GM23338 (cell line): Measurements from ENCODE around the gene RBP4. TPM values are rescaled to one million over a fixed set of nuclear protein-coding genes. Genes with fewer than 3 reads are reported as not detected.

Experiments used
- ATAC-seq: fragments of 200-7000 bp; cut with Tn5 transposase; 3 replicates; pipeline ENCODE4 v1.9.1; 2020
- DNase-seq: peaks from one replicate; pipeline ENCODE4 v3.0.0-alpha.2; 2015; ENCODE audit warnings: low spot score
- H2AFZ ChIP-seq: fragments of 200-600 bp; sonication (generic); 2 replicates; pipeline ENCODE4 v1.8.0; 2016; ENCODE audit warnings: antibody characterized with exemption, mild to moderate bottlenecking, moderate library complexity
- H3F3A ChIP-seq: fragments of 200-600 bp; sonication (generic); replicated peaks from 2 replicates; pipeline ENCODE4 v1.8.0; 2017; ENCODE audit warnings: antibody characterized with exemption, mixed run types, low read depth
- H3K27ac ChIP-seq: fragments of 200-600 bp; sonication (generic); 2 replicates; pipeline ENCODE4 v1.6.1; 2016; ENCODE audit warnings: low read depth
- H3K27me3 ChIP-seq: fragments of 200-600 bp; sonication (generic); 2 replicates; pipeline ENCODE4 v1.8.0; 2016; ENCODE audit warnings: mild to moderate bottlenecking, mixed run types, moderate library complexity; ENCODE audit not compliant: insufficient read depth
- H3K36me3 ChIP-seq: fragments of 200-600 bp; sonication (generic); 2 replicates; pipeline ENCODE4 v1.8.0; 2016; ENCODE audit warnings: mild to moderate bottlenecking; ENCODE audit not compliant: insufficient read depth
- H3K4me1 ChIP-seq: fragments of 200-600 bp; sonication (generic); 2 replicates; pipeline ENCODE4 v1.8.0; 2016; ENCODE audit warnings: mild to moderate bottlenecking, moderate library complexity; ENCODE audit not compliant: insufficient read depth
- H3K4me2 ChIP-seq: fragments of 200-600 bp; sonication (generic); 2 replicates; pipeline ENCODE4 v1.7.1; 2017; ENCODE audit warnings: mixed run types
- H3K4me3 ChIP-seq: fragments of 200-600 bp; sonication (generic); 2 replicates; pipeline ENCODE4 v1.6.1; 2016; ENCODE audit warnings: mixed run types
- H3K79me2 ChIP-seq: fragments of 200-600 bp; sonication (generic); replicated peaks from 2 replicates; pipeline ENCODE4 v1.8.0; 2017; ENCODE audit warnings: mild to moderate bottlenecking; ENCODE audit not compliant: insufficient read depth
- H3K9me2 ChIP-seq: fragments of 200-600 bp; sonication (generic); 2 replicates; pipeline ENCODE4 v1.8.0; 2017; ENCODE audit not compliant: insufficient read depth
- H4K20me1 ChIP-seq: fragments of 200-600 bp; sonication (generic); replicated peaks from 2 replicates; pipeline ENCODE4 v1.8.0; 2017; ENCODE audit warnings: mild to moderate bottlenecking; ENCODE audit not compliant: insufficient read depth
- H3K27ac Mint-ChIP-seq: 2 replicates; pipeline ENCODE4 v1.8.0; 2020; ENCODE audit warnings: inconsistent platforms, mild to moderate bottlenecking, moderate library complexity, mixed read lengths
- H3K27me3 Mint-ChIP-seq: 3 replicates; pipeline ENCODE4 v1.8.0; 2022; ENCODE audit warnings: low read depth, mild to moderate bottlenecking, moderate library complexity, mixed read lengths, inconsistent platforms; ENCODE audit not compliant: insufficient read depth, poor library complexity
- H3K36me3 Mint-ChIP-seq: 3 replicates; pipeline ENCODE4 v1.8.0; 2021; ENCODE audit warnings: low read depth, mild to moderate bottlenecking, inconsistent platforms, moderate library complexity, mixed read lengths
- H3K4me1 Mint-ChIP-seq: 3 replicates; pipeline ENCODE4 v1.8.0; 2020; ENCODE audit warnings: mild to moderate bottlenecking, inconsistent platforms, mixed read lengths
- H3K4me3 Mint-ChIP-seq: 3 replicates; pipeline ENCODE4 v1.8.0; 2021; ENCODE audit warnings: moderate library complexity, mild to moderate bottlenecking, inconsistent platforms, mixed read lengths
- H3K9me3 Mint-ChIP-seq: 3 replicates; pipeline ENCODE4 v1.8.0; 2020; ENCODE audit warnings: moderate library complexity, mild to moderate bottlenecking, inconsistent platforms, mixed read lengths
- CREB1 ChIP-seq: fragments of 250-450 bp; sonication (Bioruptor Pico); IDR thresholded peaks from 2 replicates; pipeline ENCODE4 v1.5.0; 2020; ENCODE audit warnings: low read depth, mild to moderate bottlenecking, moderate library complexity
- ETS1 ChIP-seq: IDR thresholded peaks from 2 replicates; pipeline ENCODE4 v1.6.1; 2016; ENCODE audit warnings: antibody characterized with exemption
- EZH2phosphoT487 ChIP-seq: fragments of 200-600 bp; sonication (generic); IDR thresholded peaks from one replicate; pipeline ENCODE4 v1.8.1; 2018; ENCODE audit warnings: antibody characterized with exemption; ENCODE audit not compliant: unreplicated experiment
- NANOG ChIP-seq: IDR thresholded peaks from 2 replicates; pipeline ENCODE4 v1.6.1; 2016; ENCODE audit warnings: antibody characterized with exemption, borderline replicate concordance
- POLR2AphosphoS5 ChIP-seq: IDR thresholded peaks from 2 replicates; pipeline ENCODE4 v1.6.1; 2016; ENCODE audit warnings: antibody characterized with exemption, low read depth
- REST ChIP-seq: IDR thresholded peaks from one replicate; pipeline ENCODE4 v1.6.1; 2018; ENCODE audit warnings: antibody characterized with exemption; ENCODE audit not compliant: unreplicated experiment
- STAT1 ChIP-seq: IDR thresholded peaks from one replicate; pipeline ENCODE4 v1.6.1; 2016; ENCODE audit warnings: antibody characterized with exemption; ENCODE audit not compliant: unreplicated experiment
- ZNF114 ChIP-seq: fragments of 250-450 bp; sonication (Bioruptor Pico); IDR thresholded peaks from 2 replicates; pipeline ENCODE4 v1.5.0; 2020; ENCODE audit warnings: mild to moderate bottlenecking, moderate library complexity
- ZNF331 ChIP-seq: fragments of 250-450 bp; sonication (Bioruptor Pico); IDR thresholded peaks from 2 replicates; pipeline ENCODE4 v1.5.0; 2020; ENCODE audit warnings: low read depth, mild to moderate bottlenecking, moderate library complexity
- ZNF462 ChIP-seq: fragments of 250-450 bp; sonication (Bioruptor Pico); IDR thresholded peaks from 2 replicates; pipeline ENCODE4 v1.5.0; 2020; ENCODE audit warnings: mild to moderate bottlenecking, moderate library complexity
- polyA plus RNA-seq: library from polyadenylated mRNA; unstranded; fragments of >200 nt; fragmentation: Nextera tagmentation; extraction: Ambion mirVana; gene quantifications from 2 replicates; pipeline ENCODE4 v1.2.1, GENCODE V29; 2016
- total RNA-seq: library from RNA; depleted of rRNA; stranded (reverse); fragments of >200 nt; shearing (Covaris generic); gene quantifications from 2 replicates; pipeline ENCODE4 v1.2.3, GENCODE V29; 2014

Gene RBP4
- total and polyA plus RNA-seq, 2 experiments from 2014 or later: 0.79 to 1.0 TPM

- TF ChIP-seq ZNF462 (CRISPR knock-in tag) (no peak), CREB1 (CRISPR knock-in tag) (no peak), REST (no peak), ZNF114 (CRISPR knock-in tag) (no peak)
These were observed 24.1 kb downstream of the RBP4 start (continued) for GRCh38 chr10:93576888-93577287.

GRCh38 chr10:93573924-93574323 lies 27.1 kb downstream of the RBP4 start:
- Histone ChIP-seq H3K27ac (no peak overlapping the region), H3K4me3 (no peak overlapping the region), H4K20me1 (no peaks in the 10 kb centered on the region), H3K4me2 (no peak overlapping the region), H3K9me2 (no peaks in the 10 kb centered on the region), H2AFZ (no peak overlapping the region), H3K79me2 (no peaks in the 10 kb centered on the region), H3F3A (no peaks in the 10 kb centered on the region), H3K36me3 (no peaks in the 10 kb centered on the region), H3K27me3 (peaks cover 40% of the 10 kb centered on the region), H3K4me1 (no peaks in the 10 kb centered on the region)
- Mint-ChIP-seq H3K9me3 (no peaks in the 10 kb centered on the region), H3K27me3 (peaks cover 16% of the 10 kb centered on the region), H3K27ac (no peak overlapping the region), H3K4me3 (no peak overlapping the region), H3K4me1 (no peaks in the 10 kb centered on the region), H3K36me3 (no peaks in the 10 kb centered on the region)
- no peak for ATAC-seq
- DNase-seq: no peak
- TF ChIP-seq ETS1: no peak
- no peak for TF ChIP-seq EZH2phosphoT487
- TF ChIP-seq POLR2AphosphoS5: no peak
- TF ChIP-seq CREB1 (CRISPR knock-in tag): no peak
- TF ChIP-seq STAT1: no peak
- TF ChIP-seq NANOG: no peak
- TF ChIP-seq ZNF331 (CRISPR knock-in tag): no peak
- no peak for TF ChIP-seq REST
